Right lobe of liver (tissue), 4 donors: ENCODE data around the gene TLCD3B.

Source experiments
- POLR2A ChIP-seq: fragments of 450-650 bp; IDR thresholded peaks from one replicate; pipeline ENCODE4 v1.6.1; 2017; ENCODE audit warnings: antibody characterized with exemption, mild to moderate bottlenecking
- TF ChIP-seq, protein P1 (sequence below), 4 donors: fragments of 200-600 bp in 3 of 4; fragments of 450-650 bp in 1 of 4; IDR thresholded peaks; one replicate each; pipeline versions ENCODE4 v1.5.1 to v1.8.0; 2016 to 2022; ENCODE audit warnings: antibody characterized with exemption in 4 of 4, mild to moderate bottlenecking in 2 of 4
- donor health status: DM: no; HTN: no; CAD: no.
- donor health status: DM: no; HTN: no; CAD: no.
- donor health status: DM: no; HTN: yes; CAD: no.

DNA sequence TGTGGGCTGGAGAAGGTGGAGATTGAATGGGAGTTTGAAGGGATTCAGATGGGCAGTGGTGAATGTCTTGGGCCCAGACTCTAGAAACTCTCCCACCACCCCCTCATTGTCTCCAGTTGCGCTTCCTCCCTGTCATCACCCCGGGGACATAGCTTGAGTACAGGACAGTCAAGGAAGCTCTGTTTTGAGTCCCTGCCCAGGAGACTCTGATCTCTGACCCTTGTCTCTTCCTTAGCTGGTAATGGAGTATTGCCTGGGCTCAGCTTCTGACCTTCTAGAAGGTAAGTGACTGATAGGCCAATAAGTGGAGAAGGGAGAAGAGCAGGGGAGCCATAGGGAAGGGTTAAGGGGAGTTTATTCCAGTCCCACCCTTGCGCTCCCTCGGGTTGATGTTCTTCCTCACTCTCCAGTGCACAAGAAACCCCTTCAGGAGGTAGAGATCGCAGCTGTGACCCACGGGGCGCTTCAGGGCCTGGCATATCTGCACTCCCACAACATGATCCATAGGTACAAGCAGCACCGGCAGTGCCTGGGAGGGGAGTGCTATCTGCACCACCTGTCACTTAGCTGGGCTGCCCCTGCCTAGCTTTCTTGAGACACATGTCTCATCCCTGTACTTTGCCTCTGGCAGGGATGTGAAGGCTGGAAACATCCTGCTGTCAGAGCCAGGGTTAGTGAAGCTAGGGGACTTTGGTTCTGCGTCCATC, 52.4 kb downstream of the TLCD3B start:
- no peak for TF ChIP-seq POLR2A
- TF ChIP-seq, protein P1, sequence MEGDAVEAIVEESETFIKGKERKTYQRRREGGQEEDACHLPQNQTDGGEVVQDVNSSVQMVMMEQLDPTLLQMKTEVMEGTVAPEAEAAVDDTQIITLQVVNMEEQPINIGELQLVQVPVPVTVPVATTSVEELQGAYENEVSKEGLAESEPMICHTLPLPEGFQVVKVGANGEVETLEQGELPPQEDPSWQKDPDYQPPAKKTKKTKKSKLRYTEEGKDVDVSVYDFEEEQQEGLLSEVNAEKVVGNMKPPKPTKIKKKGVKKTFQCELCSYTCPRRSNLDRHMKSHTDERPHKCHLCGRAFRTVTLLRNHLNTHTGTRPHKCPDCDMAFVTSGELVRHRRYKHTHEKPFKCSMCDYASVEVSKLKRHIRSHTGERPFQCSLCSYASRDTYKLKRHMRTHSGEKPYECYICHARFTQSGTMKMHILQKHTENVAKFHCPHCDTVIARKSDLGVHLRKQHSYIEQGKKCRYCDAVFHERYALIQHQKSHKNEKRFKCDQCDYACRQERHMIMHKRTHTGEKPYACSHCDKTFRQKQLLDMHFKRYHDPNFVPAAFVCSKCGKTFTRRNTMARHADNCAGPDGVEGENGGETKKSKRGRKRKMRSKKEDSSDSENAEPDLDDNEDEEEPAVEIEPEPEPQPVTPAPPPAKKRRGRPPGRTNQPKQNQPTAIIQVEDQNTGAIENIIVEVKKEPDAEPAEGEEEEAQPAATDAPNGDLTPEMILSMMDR (IDR thresholded peaks at IDR 0.05): no peak
